ENCODE measurements around the gene PABPC1L.

The PABPC1L gene

GRCh38 chr20:44894959-44895358 is 14.9 kb upstream of the PABPC1L start:
- TF ChIP-seq FOXP2 (optimal IDR thresholded peaks at IDR 0.05; ENCODE audit: borderline replicate concordance, extremely low read depth, extremely low read length, insufficient read depth) (no peak), TAF1 (IDR thresholded peaks at IDR 0.05; ENCODE audit: borderline replicate concordance, insufficient read depth, low read length) (no peak), POLR2AphosphoS5 (IDR thresholded peaks at IDR 0.05; ENCODE audit: low read depth, low read length) (no peak), REST (IDR thresholded peaks at IDR 0.05; ENCODE audit: insufficient read depth in 1 of 2, low read depth in 2 of 2, low read length in 2 of 2) (no peak)

- TF ChIP-seq FOXP2 (optimal IDR thresholded peaks at IDR 0.05; ENCODE audit: borderline replicate concordance, extremely low read depth, extremely low read length, insufficient read depth) = no peak
- TF ChIP-seq REST (IDR thresholded peaks at IDR 0.05; ENCODE audit: insufficient read depth in 1 of 2, low read depth in 2 of 2, low read length in 2 of 2) = no peak
- no peak for TF ChIP-seq SIN3A (IDR thresholded peaks at IDR 0.05; ENCODE audit: borderline replicate concordance, insufficient read depth, low read length)
- TF ChIP-seq POLR2AphosphoS5 (IDR thresholded peaks at IDR 0.05; ENCODE audit: low read depth, low read length) = no peak
- TF ChIP-seq TAF1 (IDR thresholded peaks at IDR 0.05; ENCODE audit: borderline replicate concordance, insufficient read depth, low read length) = no peak
These were observed 13.3 kb upstream of the PABPC1L start for GRCh38 chr20:44896583-44896982.

GRCh38 chr20:44897133-44897532 is 12.7 kb upstream of the PABPC1L start:
- TF ChIP-seq POLR2AphosphoS5 (IDR thresholded peaks at IDR 0.05; ENCODE audit: low read depth, low read length) (no peak), REST (IDR thresholded peaks at IDR 0.05; ENCODE audit: insufficient read depth in 1 of 2, low read depth in 2 of 2, low read length in 2 of 2) (no peak), FOXP2 (optimal IDR thresholded peaks at IDR 0.05; ENCODE audit: borderline replicate concordance, extremely low read depth, extremely low read length, insufficient read depth) (no peak), TAF1 (IDR thresholded peaks at IDR 0.05; ENCODE audit: borderline replicate concordance, insufficient read depth, low read length) (no peak), SIN3A (IDR thresholded peaks at IDR 0.05; ENCODE audit: borderline replicate concordance, insufficient read depth, low read length) (no peak)

- TF ChIP-seq SIN3A (IDR thresholded peaks at IDR 0.05; ENCODE audit: borderline replicate concordance, insufficient read depth, low read length) = no peak
- TF ChIP-seq REST (IDR thresholded peaks at IDR 0.05; ENCODE audit: insufficient read depth in 1 of 2, low read depth in 2 of 2, low read length in 2 of 2) = no peak
- no peak for TF ChIP-seq POLR2AphosphoS5 (IDR thresholded peaks at IDR 0.05; ENCODE audit: low read depth, low read length)
- TF ChIP-seq FOXP2 (optimal IDR thresholded peaks at IDR 0.05; ENCODE audit: borderline replicate concordance, extremely low read depth, extremely low read length, insufficient read depth) = no peak
- TF ChIP-seq TAF1 (IDR thresholded peaks at IDR 0.05; ENCODE audit: borderline replicate concordance, insufficient read depth, low read length) = no peak
These were observed 9.5 kb upstream of the PABPC1L start for GRCh38 chr20:44900231-44900854.

- TF ChIP-seq POLR2AphosphoS5 (IDR thresholded peaks at IDR 0.05; ENCODE audit: low read depth, low read length) = no peak
- no peak for TF ChIP-seq REST (IDR thresholded peaks at IDR 0.05; ENCODE audit: insufficient read depth in 1 of 2, low read depth in 2 of 2, low read length in 2 of 2)
- no peak for TF ChIP-seq TAF1 (IDR thresholded peaks at IDR 0.05; ENCODE audit: borderline replicate concordance, insufficient read depth, low read length)
- no peak for TF ChIP-seq FOXP2 (optimal IDR thresholded peaks at IDR 0.05; ENCODE audit: borderline replicate concordance, extremely low read depth, extremely low read length, insufficient read depth)
- TF ChIP-seq SIN3A (IDR thresholded peaks at IDR 0.05; ENCODE audit: borderline replicate concordance, insufficient read depth, low read length) = no peak
These were observed 7.9 kb upstream of the PABPC1L start for GRCh38 chr20:44901974-44902373.

Data from PFSK-1 (cell line).